T-helper 22 cell (primary cell): ENCODE results near the gene KANK3.
"Not testable (repeated sequence)": the region's sequence is repeated elsewhere in the genome, so short reads cannot be mapped to it uniquely, and the experiment has no call there.

Experiments used
- DNase-seq: peaks from one replicate; pipeline ENCODE4 v3.0.0-alpha.2; 2020; ENCODE audit warnings: low read depth

KANK3 gene

DNA sequence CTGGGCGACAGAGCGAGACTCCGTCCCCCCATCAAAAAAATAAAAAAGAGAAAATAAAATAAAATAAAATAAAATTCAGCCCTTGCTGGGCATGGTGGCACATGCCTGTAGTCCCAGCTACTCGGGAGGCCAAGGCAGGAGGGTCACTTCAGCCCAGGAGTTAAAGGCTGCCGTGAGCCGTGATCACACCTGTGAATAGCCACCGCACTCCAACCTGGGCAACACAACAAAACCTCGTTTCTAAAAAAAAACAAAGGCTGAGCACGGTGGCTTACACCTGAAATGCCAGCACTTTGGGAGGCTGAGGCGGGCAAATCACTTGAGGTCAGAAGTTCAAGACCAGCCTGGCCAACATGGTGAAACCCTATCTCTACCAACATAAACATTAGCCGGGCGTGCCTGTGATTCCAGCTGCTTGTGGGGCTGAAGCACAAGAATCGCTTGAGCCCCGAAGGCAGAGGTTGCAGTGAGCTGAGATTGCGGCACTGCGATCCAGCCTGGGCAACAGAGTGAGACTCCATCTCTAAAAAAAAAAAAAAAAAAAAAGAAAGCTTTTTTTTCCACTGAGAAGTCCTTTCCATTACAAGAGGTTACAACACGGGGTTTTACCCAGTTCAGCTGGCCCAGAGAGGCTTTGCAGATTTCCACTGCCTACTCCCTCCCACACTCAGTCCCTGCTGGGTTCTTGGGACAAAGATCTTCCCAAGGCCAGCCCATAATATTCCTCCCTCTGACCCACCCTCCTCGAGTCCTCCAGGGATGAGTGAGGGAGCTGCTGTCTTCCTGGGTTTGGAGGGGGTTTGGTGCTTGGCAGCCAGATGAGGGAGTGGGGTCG, 27.3 kb upstream of the KANK3 start:
- DNase-seq = no peak

DNA sequence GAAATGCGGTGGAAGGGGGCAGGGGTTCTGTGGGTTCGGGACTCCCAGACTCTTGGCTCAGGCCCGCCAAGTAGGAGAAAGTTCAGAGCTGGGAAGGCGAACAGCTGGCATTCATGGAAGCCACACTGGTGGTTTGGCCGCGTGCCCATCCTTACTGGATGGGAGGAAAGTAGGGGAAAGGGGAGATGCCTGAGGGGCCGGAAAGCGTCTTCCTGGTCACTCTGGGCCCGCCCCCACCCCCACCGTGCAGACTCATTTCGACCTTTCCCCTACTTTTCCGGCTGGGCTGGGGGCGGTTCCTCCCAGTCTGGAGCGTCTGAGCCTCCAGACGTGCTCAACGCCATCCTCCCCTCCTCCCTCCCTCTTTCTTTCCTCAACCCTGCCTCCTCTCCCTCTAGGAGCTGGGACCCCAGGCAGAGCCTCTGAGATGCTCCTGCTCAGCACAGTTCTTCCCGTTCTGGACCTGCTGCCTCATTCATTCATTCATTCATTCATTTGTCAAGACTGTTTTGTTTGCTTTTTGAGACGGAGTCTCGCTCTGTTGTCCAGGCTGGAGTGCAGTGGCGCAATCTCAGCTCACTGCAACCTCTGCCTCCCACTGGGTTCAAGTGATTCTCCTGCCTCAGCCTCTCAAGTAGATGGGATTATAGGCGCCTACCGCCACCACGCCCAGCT, 24.4 kb upstream of the KANK3 start:
- DNase-seq = no peak

DNA sequence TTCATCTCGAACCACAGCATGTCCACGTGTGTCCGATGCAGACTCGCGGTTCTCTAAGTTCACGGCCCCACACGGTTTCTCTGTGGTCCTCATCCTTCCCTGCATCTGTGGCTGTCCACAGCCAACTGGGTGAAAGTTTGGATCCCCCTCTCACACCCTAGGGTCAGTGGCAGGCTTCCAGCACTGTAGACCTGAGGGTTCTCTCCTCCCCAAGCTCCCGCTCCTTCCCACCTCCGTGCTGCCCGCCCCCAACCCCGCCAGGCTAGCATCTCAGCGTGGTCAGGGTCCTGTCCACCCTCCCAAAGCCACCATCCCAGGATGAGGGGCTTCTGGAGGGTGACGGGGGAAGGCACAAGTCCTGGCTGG, 23.9 kb upstream of the KANK3 start:
- no peak for DNase-seq

DNA sequence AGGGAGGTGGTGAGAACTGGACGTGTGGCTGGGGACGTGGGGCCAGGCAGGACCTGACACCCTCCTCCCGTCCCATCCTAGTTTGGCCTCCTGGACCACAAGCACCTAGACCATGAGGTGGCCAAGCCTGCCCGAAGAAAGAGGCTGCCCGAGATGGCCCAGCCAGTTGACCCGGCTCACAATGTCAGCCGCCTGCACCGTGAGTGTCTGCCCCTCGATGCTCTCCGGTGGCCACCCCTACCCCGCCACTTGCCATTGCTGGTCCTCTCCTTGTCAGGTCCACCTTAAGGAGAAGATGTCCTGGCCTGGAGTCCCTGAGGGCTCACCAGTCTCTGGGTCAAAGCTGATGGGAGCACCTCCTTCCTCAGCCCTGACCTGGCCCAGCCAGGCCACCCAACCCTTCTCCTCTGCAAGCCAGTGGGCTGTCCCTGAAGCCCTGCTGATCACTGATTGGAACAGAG, 23.1 kb upstream of the KANK3 start:
- DNase-seq = no peak

DNA sequence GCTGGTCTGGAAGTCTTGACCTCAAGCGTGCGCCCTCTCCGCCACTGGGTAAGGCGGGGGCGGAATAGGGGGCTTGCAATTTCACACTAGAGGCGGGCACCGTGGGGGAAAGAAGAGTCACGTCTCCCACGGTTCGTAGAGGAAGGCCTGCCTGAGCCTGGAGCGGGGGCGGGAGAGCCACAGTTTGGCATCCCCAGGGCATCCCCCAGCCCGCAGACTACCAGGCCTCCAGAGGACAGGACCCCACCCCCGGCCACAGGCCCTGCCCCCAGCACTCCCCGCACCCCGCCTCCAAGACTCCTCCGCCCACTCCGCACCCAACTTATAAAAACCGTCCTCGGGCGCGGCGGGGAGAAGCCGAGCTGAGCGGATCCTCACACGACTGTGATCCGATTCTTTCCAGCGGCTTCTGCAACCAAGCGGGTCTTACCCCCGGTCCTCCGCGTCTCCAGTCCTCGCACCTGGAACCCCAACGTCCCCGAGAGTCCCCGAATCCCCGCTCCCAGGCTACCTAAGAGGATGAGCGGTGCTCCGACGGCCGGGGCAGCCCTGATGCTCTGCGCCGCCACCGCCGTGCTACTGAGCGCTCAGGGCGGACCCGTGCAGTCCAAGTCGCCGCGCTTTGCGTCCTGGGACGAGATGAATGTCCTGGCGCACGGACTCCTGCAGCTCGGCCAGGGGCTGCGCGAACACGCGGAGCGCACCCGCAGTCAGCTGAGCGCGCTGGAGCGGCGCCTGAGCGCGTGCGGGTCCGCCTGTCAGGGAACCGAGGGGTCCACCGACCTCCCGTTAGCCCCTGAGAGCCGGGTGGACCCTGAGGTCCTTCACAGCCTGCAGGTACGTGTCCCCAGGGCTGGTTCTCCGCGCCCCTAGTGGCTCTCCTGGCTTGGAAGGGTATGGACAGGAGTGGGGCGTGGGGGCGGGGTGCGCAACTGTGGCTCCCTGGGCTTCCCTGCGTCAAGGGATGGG, 21.0 kb upstream of the KANK3 start, which contains the start of gene ANGPTL4:
Gene ANGPTL4 (plus strand): TSS at position 353 of the 969 bp plus-strand sequence. CDS start 167 bp downstream, at position 520.
- DNase-seq = no peak

DNA sequence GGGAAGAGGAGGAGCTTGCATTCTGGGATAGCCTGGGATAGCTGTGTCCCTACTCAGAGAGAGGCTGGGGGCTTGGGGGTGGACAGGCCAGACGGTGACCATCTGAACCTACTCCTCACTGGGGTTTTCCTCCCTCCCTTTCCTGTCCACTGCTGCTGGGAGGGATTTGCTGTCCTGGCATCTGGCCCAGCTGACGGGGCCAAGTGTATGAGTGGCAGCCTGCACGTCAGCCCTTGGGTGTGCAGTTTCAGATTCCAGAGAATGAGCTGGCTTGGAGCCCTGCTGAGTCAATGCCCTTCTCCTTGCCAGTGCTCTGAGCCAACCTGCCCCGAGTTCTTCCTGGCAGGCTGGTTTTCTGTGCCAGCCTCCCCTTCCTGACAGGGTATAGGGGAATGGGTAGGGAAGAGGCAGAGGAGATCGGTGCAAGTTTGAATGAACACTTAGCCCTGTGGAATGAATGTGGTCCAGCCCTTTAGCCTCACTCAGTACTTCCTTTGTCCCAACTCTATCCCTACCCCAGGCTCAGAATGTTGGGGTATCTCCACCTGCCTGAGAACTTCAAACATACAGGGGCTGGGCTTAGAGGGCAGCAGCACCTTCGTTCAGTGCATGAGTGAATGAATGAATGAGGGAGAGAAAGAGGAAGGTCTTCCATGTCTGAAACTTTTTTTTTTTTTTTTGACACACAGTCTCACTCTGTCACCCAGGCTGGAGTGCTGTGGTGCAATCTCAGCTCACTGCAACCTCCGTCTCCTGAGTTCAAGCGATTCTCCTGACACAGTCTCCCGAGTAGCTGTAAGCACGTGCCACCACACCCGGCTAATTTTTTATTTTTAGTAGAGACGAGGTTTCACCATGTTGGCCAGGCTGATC, 19.1 kb upstream of the KANK3 start:
- no peak for DNase-seq

DNA sequence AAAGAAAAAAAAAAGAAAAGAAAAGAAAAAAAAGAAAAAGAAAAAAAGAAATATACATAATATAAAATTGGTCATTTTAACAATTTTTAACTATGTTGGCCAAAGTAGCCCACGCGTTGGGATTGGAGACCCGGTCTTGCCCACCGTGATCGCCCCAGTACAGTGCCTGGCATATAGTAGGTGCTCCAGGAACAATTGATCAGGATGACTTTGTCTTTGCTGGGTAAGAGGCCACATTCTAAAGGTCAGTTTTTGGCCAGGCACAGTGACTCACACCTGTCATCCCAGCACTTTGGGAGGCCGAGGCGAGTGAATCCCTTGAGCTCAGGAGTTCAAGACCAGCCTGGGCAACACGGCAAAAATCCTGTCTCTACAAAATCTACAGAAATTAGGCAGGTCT, 17.1 kb upstream of the KANK3 start:
- no peak for DNase-seq

DNA sequence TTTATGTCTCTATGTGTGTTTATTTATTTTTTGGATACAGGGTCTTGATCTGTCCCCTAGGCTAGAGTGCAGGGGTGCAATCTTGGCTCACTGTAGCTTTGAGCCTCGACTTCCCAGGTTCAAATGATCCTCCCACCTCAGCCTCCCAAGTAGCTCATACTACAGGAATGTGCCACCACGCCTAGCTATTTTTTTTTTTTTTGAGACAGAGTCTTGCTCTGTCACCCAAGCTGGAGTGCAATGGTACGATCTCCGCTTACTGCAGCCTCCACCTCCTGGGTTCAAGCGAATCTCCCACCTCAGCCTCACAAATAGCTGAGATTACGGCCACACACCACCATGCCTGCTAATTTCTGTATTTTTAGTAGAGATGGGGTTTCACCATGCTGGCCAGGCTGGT, 15.9 kb upstream of the KANK3 start:
- DNase-seq = no peak

DNA sequence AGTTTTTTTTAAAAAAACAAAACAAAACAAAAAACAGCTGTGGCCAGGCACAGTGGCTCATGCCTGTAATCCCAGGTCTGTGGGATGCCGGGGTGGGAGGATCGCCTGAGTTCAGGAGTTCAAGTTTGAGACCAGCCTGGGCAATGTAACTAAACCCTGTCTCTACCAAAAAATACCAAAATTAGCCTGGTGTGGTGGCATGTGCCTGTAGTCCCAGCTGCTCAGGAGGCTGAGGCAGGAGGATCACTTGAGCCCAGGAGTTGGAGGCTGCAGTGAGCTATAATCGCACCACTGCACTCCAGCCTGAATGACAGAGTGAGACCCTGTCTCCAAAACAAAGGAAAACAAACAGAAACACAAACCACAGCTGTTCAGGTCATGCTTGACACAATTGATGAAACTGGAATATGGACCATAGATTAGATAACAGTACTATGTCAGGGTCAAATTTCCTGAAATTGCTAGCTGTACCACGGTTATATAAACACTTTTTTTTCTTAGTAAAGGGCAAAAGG, 14.0 kb upstream of the KANK3 start:
- no peak for DNase-seq

DNA sequence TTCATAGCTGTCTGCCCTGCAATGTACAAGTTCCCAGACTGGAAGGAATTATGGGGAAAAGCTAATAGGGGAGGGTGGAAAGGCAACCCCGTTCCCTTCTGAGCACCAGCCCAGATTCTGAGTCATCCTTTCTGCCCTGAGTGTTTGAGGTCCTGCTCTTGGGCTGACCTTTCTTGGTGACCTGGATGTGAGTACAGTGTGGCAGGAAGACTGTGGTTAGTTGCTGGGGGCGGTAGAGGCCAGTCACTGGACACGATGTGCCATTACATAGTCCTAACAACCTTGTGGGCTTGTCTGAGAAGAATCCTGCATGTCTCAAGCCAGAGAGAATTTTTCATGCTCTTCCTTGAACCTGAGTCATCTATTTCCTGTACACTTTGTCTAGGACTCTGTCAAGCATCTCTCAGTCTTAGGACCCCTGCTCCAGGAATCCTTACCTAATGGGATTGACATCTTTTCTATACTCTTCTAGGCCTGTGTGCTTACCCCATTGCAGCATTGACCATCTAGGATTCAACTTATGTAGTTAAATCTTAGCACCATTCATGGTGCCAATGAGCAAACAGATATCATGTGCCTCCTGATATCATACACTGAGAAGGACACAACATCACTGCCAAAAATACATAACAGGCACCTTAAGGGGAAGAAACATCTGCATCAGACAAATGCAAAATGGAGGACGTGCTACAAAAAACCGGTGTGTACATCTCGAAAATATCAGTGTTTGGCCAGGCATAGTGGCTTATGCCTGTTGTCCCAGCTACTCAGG, 12.8 kb upstream of the KANK3 start:
- no peak for DNase-seq

DNA sequence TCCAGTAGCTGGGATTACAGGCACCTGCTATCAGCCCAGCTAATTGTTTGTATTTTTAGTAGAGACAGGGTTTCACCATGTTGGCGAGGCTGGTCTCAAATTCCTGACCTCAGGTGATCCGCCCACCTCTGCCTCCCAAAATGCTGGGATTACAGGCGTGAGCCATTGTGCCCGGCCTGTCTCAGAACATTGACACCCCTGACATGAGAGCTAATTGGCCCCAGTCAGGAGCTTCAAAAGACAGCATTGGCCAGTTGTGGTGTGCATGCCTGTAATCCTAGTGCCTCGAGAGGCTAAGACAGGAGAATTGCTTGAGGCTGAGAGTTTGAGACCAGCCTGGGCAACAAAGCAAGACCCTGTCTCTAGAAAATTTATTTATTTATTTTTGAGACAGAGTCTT, 9.8 kb upstream of the KANK3 start:
- DNase-seq = not testable (repeated sequence)

DNA sequence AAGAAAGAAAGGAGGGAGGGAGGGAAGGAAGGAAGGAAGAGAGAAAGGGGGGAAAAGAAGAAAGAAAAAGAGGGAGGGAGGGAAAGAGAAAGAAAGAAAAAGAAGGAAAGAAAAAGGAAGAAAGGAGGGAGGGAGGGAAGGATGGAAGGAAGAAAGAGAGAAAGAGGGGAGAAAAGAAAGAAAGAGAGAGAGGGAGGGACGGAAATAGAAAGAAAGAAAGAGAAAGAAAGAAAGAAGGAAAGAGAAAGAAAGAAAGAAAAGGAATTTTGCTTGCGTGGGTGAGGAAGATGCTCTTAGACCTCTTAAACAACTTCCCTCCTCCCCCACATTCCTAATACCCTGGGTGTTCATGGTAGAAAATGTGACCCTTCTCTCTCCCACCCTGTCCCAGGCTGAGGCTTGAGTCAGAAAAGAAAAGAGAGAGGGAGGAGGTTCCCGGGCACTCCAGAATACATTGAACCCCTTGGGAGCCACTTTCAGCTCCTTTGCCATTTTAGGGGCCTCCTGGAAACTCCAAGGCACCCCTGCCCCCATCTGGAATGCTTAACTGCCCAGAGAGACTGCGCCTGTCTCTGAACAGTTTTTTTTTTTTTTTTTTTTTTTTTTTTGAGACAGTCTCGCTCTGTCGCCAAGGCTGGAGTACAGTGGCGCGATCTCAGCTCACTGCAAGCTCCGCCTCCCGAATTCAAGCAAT, 9.2 kb upstream of the KANK3 start:
- DNase-seq = no peak

DNA sequence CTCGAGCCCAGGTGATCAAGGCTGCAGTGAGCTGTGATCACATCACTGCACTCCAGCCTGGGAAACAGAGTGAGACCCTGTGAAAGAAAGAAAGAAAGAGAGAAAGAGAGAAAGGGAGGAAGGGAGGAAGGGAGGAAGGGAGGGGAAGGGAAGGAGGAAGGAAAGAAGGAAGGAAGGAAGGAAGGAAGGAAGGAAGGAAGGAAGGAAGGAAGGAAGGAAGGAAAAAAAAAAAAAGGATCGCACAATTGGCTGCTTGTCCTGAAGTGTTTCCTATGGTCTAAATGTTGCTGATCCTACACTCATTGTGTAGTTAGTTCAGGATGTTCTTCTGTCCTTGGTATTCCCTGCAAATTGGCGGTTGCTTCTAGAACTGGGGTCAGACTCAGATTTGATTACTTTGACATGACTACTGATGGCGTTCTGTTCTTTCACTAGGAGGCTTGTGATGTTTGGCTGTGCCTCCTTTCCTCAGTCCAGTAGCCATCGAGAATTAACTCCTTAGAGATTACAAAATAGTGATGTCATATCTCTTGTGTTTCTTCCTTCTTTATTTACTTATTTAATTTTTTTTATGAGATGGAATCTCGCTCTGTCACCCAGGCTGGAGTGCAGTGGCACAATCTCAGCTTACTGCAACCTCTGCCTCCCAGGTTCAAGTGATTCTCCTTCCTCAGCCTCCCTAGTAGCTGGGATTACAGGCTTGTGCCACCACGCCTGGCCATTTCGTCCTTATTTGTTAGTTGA, 6.7 kb upstream of the KANK3 start:
- DNase-seq = not testable (repeated sequence)

DNA sequence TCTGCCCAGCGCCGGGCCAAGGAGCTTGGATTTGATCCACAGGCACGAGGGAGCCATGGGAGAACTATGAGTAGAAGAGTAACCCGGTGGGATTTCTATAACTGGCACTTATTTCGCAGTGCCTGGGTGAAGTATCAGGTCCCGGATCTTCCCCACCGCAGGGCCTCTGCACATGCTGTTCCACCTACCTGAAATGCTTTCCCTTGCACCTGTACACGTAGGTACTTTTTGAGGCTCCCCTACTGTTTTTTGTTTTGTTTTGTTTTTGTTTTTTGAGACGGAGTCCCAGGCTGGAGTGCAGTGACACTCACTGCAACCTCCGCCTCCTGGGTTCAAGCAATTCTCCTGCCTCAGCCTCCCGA, 402 bp upstream of the KANK3 start:
- no peak for DNase-seq

DNA sequence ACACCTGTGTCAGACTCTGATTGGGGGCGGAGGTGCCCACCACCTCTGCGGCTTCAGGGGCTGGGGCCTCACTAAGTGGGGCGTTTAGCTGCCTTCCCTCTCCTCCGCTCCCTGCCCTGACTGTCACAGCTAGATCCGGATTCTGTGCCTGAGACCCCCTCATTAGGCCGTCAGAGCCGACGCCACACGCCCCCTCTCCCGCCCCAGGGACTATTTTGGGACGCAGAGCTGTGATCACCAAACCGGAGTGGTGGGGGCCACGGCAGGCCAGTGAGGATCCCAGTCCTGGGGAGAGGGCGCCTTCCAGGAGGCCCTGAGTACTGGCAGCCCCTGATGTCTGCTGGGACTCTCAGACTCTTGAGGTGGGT, 762 bp downstream of the KANK3 start:
- no peak for DNase-seq

DNA sequence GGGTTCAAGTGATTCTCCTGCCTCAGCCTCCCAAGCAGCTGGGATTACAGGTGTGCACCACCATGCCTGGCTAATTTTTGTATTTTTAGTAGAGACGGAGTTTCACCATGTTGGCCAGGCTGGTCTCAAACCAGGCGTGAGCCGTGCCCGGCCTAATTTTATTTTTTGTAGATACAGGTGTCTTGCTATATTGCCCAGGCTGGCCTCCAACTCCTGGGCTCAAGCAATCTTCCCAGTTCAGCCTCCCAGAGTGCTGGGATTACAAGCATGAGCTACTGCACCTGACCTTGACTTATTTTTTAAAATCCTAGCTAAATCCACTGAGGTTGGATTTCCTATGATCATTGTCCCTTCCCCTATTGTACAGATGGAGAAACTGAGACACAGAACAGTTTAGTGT, 1.6 kb downstream of the KANK3 start:
- not testable (repeated sequence) for DNase-seq

DNA sequence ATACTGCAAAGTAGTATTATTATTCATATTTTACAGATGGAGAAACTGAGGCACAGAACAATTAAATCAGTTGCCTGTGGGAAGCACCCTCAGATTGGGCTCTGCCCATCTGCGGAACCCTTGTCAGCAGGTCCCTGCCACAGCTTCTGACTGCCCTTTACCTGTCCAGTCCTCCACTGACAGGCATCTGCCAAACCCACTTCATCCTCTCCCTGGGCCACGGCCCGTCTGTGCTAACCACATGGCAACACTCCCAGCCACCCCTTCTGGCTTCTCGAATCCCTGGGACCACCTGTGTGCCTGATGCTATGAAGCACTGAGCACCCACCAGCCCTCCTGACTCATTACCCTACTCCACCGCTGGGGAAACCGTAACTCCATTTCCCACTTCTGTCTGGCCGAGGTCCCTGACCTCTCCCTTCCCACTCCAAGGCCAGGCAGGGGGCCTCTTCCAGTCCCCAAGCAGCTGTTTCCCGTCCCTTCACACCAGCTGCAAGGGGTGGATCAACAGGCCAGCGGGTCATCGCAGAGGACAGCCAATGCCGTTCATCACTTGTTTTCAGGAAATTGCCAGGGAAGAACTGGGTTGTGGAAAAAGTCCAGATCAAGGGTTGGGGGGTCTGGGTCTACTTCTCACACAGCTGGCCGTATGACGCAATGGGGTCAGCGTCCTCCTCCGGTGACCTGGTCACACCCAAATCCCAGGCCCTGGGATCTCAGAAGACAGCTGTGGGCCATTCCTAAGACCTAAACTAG, 2.5 kb downstream of the KANK3 start:
- DNase-seq = no peak

DNA sequence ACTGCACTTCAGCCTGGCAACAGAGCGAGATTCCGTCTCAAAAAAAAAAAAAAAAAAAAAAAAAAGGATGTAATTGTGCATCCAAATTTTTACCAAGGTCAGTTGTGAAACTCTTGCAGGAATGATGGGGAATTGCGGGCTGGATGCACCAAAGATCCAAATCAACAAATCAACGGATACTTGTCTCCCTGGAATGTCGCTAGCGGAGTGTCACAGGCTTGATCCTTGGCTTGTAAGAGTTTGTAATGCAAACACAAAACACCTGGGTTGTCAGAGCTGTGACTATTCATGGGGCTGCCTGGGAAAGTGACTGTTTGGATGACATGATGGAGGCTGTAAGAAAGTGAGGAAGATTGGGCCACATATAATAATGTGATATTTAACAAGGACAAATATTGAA, 4.2 kb downstream of the KANK3 start:
- no peak for DNase-seq
